Spleen (tissue), 11 donors: ENCODE data around the gene PLAGL1. TPM values are rescaled to one million over a fixed set of nuclear protein-coding genes. Genes with fewer than 3 reads are reported as not detected.

ENCODE experiments used
- DNase-seq: peaks from one replicate; pipeline ENCODE4 v3.0.0-alpha.2; 2020
- H3K27ac ChIP-seq, 8 donors: fragments of 200-600 bp; sonication (generic) in 7 of 8; 1 replicate in 4 of 8; 2 replicates in 4 of 8; pipeline versions ENCODE4 v1.5.0 to v1.8.0; 2016 to 2021; ENCODE audit warnings: inconsistent platforms in 4 of 8, mild to moderate bottlenecking in 4 of 8, moderate library complexity in 1 of 8
- H3K27me3 ChIP-seq, 7 donors: fragments of 200-600 bp; sonication (generic) in 6 of 7; replicated peaks in 1 of 7; 1 replicate in 4 of 7; 2 replicates in 3 of 7; pipeline versions ENCODE4 v1.5.0 to v1.8.0; 2016 to 2021; ENCODE audit warnings: inconsistent platforms in 3 of 7, mild to moderate bottlenecking in 1 of 7
- H3K36me3 ChIP-seq, 6 donors: fragments of 200-600 bp; sonication (generic) in 5 of 6; 1 replicate in 4 of 6; 2 replicates in 2 of 6; pipeline versions ENCODE4 v1.5.0 to v1.8.0; 2016 to 2021; ENCODE audit warnings: inconsistent platforms in 2 of 6
- H3K4me1 ChIP-seq, 6 donors: fragments of 200-600 bp; sonication (generic) in 5 of 6; 1 replicate in 3 of 6; 2 replicates in 3 of 6; pipeline versions ENCODE4 v1.5.0 to v1.8.0; 2016 to 2021; ENCODE audit warnings: inconsistent platforms in 3 of 6
- H3K4me3 ChIP-seq, 8 donors: fragments of 200-600 bp; sonication (generic) in 7 of 8; 1 replicate in 4 of 8; 2 replicates in 4 of 8; pipeline versions ENCODE4 v1.5.0 to v1.8.0; 2016 to 2021; ENCODE audit warnings: inconsistent platforms in 4 of 8, mild to moderate bottlenecking in 4 of 8, moderate library complexity in 2 of 8
- H3K9me3 ChIP-seq, 8 donors: fragments of 200-600 bp; sonication (generic) in 7 of 8; 1 replicate in 4 of 8; 2 replicates in 4 of 8; pipeline versions ENCODE4 v1.5.0 to v1.8.0; 2016 to 2021; ENCODE audit warnings: inconsistent platforms in 4 of 8
- POLR2A ChIP-seq, 3 donors: fragments of 450-650 bp; IDR thresholded peaks; one replicate each; pipeline ENCODE4 v1.5.1; 2017; ENCODE audit warnings: antibody characterized with exemption in 3 of 3, mild to moderate bottlenecking in 1 of 3
- POLR2AphosphoS5 ChIP-seq, 3 donors: sonication (generic); formaldehyde crosslinking; IDR thresholded peaks; one replicate each; pipeline ENCODE4 v1.5.1; 2017; ENCODE audit warnings: antibody characterized with exemption in 3 of 3
- WGBS, 5 donors: extraction: QIAGEN DNeasy Blood & Tissue Kit in 3 of 5; methylation state at CpG; one replicate each; pipeline versions ENCODE4 v1.1.5 to v1.1.7; 2013 to 2018; 5-methylcytosine and 5-hydroxymethylcytosine counted together
- intact Hi-C: fragments of 100-400 bp; cut with DNase I; formaldehyde crosslinking; loops from one replicate; pipeline ENCODE4 v1.15.0; 2023; ENCODE audit warnings: low total_unique reads
- polyA plus RNA-seq, 3 donors: library from polyadenylated mRNA; stranded (reverse); fragments of 200-250 nt; gene quantifications; one replicate each; pipeline ENCODE4 v1.2.1, GENCODE V29; 2013
- total RNA-seq, 7 donors: library from RNA; depleted of rRNA in 3 of 7; stranded (reverse); fragments of >200 nt in 3 of 7; fragmentation: NEBNext Ultra II Directional in 4 of 7; extraction: Animal tissue kit (Norgen Biotek cat#: 25700) in 4 of 7; gene quantifications; one replicate each; pipeline versions ENCODE4 v1.1.0 to v1.2.1, GENCODE V29; 2016 to 2021
- TF ChIP-seq, protein P1 (sequence below), 11 experiments: fragments of 200-600 bp in 7 of 11; fragments of 450-650 bp in 4 of 11; sonication (generic) in 4 of 11; IDR thresholded peaks in 8 of 11; conservative IDR thresholded peaks in 3 of 11; 1 replicate in 7 of 11; 2 replicates in 4 of 11; pipeline versions ENCODE4 v1.4.0 to v1.8.0; 2016 to 2021; ENCODE audit warnings: antibody characterized with exemption in 11 of 11, inconsistent platforms in 4 of 11, mild to moderate bottlenecking in 1 of 11
- donor health status: healthy with polysubstance abuse.
- donor health status: DM: no; HTN: no; CAD: no; lungs with moderate emphysema.
- donor health status: DM: no; HTN: no; CAD: no.
- donor health status: Bipolar disorder and iron deficiency.
- donor health status: healthy.
- donor health status: DM: no; HTN: no; CAD: no.
- donor health status: DM: yes; HTN: yes; CAD: no.

PLAGL1 gene
- total and polyA plus RNA-seq, 10 donors, result 7.1 to 34.4 (median 25.3) TPM

DNA sequence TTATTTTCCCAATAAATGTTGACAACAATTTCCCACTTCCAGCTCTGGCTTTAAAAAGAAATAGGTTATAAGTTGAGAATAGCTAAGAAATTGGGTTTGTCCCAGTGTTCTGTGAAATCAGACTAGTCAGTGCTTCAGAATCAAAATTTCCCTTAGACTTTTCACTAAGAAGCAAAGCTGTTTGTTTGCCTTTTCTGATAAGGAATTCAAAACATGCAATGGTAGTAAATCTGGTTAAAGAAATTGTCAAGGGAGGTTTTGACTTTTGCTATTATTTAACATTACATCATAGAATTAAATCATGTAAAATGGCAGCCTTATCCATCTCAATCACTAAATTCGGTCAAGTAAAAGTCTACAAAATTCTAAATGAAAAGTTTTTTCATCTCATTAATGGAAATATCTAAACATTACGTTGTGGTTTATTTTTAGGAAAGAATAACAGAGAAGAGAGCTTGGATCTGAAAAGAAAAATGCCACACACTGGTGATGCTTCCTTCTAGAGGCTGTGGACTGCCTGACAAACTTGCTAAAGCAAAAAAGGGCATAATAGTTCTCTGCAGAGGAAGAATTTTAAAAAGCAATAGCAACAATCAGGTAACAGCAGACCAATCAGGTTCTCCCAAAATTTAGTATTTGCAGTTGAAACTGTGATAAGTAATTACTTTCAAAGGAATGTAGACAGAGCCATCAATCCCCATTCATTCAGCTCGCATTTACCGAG is 36.4 kb downstream of the PLAGL1 start:
- Histone ChIP-seq H3K9me3 (no peaks in the 10 kb centered on the region), H3K36me3 (no peaks in the 10 kb centered on the region), H3K27me3 (no peaks in the 10 kb centered on the region), H3K27ac (no peak overlapping the region), H3K4me1 (peaks cover 0 to 31% (median 3%) of the 10 kb centered on the region in 6 donors), H3K4me3 (no peak overlapping the region)
- TF ChIP-seq, protein P1, sequence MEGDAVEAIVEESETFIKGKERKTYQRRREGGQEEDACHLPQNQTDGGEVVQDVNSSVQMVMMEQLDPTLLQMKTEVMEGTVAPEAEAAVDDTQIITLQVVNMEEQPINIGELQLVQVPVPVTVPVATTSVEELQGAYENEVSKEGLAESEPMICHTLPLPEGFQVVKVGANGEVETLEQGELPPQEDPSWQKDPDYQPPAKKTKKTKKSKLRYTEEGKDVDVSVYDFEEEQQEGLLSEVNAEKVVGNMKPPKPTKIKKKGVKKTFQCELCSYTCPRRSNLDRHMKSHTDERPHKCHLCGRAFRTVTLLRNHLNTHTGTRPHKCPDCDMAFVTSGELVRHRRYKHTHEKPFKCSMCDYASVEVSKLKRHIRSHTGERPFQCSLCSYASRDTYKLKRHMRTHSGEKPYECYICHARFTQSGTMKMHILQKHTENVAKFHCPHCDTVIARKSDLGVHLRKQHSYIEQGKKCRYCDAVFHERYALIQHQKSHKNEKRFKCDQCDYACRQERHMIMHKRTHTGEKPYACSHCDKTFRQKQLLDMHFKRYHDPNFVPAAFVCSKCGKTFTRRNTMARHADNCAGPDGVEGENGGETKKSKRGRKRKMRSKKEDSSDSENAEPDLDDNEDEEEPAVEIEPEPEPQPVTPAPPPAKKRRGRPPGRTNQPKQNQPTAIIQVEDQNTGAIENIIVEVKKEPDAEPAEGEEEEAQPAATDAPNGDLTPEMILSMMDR (IDR thresholded peaks at IDR 0.05 in 8 of 11, conservative IDR thresholded peaks at IDR 0.05 in 3 of 11), result no peak
- TF ChIP-seq POLR2AphosphoS5 (IDR thresholded peaks at IDR 0.05) (no peak), POLR2A (IDR thresholded peaks at IDR 0.05) (no peak)
- DNase-seq, result no peak
- intact Hi-C loops, result no loop called here
- WGBS, 5 donors, result 76 to 94% (median 81%) methylated on average over 4 of the region's 4 CpGs

DNA sequence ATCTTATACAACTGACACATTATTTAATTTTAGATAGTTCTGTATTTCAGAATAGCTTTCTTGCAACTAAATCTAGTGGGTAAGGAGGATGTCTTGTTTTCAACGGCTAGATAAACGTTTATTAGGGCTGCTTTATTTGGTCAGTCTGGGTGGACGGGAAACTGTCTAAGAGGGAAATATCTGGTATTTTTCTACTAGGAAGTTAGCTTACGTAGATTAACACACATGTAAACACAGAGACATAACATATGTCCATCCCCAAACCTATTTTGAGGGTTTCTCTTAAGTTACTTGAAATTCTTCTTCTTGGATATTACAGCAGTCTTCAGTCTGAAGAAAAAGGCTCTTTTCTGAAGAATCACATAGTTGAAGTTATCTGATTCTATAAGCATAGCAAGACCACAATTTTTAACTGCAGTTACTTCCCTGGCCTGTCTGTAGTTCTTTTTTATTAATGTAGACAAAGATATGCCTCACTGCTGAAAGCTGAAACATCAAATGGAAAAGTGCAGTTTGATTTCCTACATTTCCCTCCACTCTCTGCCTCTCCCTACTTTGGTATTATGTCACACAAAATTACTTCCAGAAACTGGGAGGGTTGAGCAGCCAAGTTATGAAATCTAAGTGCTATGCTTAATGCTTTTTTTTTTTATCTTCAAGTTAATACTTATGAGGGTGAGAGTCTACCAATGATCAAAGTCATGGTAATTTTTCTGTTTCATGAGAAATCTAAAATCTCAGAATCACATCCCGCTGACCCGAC is 37.4 kb downstream of the PLAGL1 start:
- Histone ChIP-seq H3K9me3 (no peaks in the 10 kb centered on the region), H3K27me3 (no peaks in the 10 kb centered on the region), H3K4me3 (no peak overlapping the region), H3K27ac (no peak overlapping the region), H3K36me3 (peaks cover 0 to 4% (median 0%) of the 10 kb centered on the region in 6 donors), H3K4me1 (peaks cover 0 to 32% (median 3%) of the 10 kb centered on the region in 6 donors)
- DNase-seq, result no peak
- intact Hi-C loops, result no loop called here
- 72 to 86% (median 79%) methylated on average over 6 of the region's 6 CpGs for WGBS, 5 donors
- TF ChIP-seq, protein P1 (IDR thresholded peaks at IDR 0.05 in 8 of 11, conservative IDR thresholded peaks at IDR 0.05 in 3 of 11), result no peak
- TF ChIP-seq POLR2A (IDR thresholded peaks at IDR 0.05) (no peak), POLR2AphosphoS5 (IDR thresholded peaks at IDR 0.05) (no peak)

DNA sequence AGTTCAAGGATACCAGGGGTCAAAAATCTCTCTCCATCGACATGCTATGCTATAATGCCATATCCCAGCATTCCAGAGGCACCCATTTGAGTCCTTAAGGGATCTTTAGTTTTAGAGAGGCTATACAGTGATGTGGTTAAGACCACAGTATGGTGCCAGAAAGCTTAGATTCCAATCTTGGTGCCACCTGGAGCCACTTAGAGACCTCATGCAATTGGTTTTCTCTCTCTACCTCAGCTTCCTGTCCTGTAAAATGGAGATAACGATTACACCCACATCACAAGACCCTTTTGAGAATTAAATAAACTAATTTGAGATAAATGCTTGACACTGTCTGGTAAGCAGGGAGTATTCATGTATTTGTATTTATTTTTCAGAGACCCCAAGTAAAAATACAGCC is 39.0 kb downstream of the PLAGL1 start:
- TF ChIP-seq POLR2A (IDR thresholded peaks at IDR 0.05) (no peak), POLR2AphosphoS5 (IDR thresholded peaks at IDR 0.05) (no peak)
- TF ChIP-seq, protein P1 (IDR thresholded peaks at IDR 0.05 in 8 of 11, conservative IDR thresholded peaks at IDR 0.05 in 3 of 11), result no peak
- H3K36me3 ChIP-seq, result peaks cover 0 to 18% (median 0%) of the 10 kb centered on the region in 6 donors
- 48 to 68% (median 53%) methylated on average over 2 of the region's 2 CpGs for WGBS, 5 donors
- no peak overlapping the region for H3K27ac ChIP-seq
- DNase-seq, result no peak
- peaks cover 0 to 48% (median 7%) of the 10 kb centered on the region in 6 donors for H3K4me1 ChIP-seq
- no peaks in the 10 kb centered on the region for H3K27me3 ChIP-seq
- no peaks in the 10 kb centered on the region for H3K9me3 ChIP-seq
- no peak overlapping the region for H3K4me3 ChIP-seq
- intact Hi-C loops, result no loop called here
